Inflammatory macrophage treated with lipopolysaccharide for 1 hour (primary cell): ENCODE measurements around the gene SYNCRIP.
"Not testable (repeated sequence)": the region's sequence is repeated elsewhere in the genome, so short reads cannot be mapped to it uniquely, and the experiment has no call there.

ENCODE experiments used
- DNase-seq, 2 donors: peaks; one replicate each; pipeline ENCODE4 v3.0.0-alpha.2; 2020 to 2022

SYNCRIP gene

GRCh38 chr6:85669735-85670194 lies 27.1 kb upstream of the SYNCRIP start:
- peak in 1 of 2 donors; percentile 25 for DNase-seq

- DNase-seq = no peak
Measured at GRCh38 chr6:85662251-85662650, 19.6 kb upstream of the SYNCRIP start.

DNA sequence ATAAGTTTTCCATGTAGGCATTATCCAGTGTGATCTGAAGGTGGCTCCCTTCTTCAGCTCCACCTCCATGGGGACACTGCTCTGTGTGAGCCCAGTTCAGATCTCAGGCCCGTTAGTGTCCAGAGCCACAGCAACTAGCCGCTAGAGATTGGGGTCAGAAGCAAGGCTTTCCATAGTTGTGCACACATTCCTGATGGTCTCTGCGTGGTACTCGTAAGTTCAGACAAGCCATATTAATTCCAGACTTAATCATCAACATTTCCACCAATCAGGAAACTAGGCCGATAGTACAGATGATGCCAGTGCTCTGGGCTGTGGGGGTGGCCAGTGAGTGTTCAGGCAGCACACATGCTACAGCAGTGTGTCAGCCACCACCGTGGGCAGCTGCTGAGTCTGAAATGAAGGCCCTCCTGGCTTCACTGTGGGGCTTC lies 17.5 kb upstream of the SYNCRIP start:
- DNase-seq = no peak

GRCh38 chr6:85650606-85651005 lies 7.9 kb upstream of the SYNCRIP start:
- DNase-seq = peak; percentile 14 to 32

GRCh38 chr6:85644279-85644762 lies 1.6 kb upstream of the SYNCRIP start:
- DNase-seq = no peak

DNA sequence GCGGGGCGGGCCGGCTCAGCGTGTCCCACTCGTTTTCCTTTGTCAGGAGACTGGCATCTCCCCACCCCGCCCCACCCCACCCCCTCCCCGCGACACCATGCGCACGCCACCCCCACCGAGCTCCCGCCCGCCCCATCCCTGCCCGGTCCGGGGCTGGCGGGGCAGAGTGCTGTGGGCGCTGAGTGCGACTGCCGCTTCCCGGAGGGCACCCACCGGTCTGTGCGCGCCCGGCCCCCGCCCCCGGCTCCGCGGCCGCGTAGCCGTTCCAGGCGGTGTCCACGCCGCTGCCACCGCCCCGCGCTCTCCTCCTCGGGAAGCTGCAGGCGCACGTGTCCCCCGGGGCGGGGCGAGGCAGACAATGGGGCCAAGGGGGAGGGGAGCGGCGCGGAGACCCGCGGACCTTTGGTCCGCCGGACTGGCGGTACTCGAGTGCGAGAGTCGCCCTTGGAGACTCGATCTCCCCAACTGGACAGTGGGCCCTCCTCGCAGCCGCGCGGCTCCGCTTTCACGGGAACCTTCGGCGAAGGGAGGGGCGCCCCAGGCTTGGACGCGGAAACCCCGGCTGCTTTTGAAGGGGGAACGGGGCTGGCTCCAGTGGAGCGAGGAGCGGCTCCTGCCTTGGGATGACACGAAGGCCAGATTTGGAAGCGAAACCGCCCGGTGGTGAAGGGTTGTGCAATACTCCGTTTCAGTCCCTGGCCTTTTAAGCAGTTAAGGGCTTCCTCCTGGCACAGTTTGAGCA lies 1.0 kb upstream of the SYNCRIP start:
- peak; percentile 94 to 95 for DNase-seq

DNA sequence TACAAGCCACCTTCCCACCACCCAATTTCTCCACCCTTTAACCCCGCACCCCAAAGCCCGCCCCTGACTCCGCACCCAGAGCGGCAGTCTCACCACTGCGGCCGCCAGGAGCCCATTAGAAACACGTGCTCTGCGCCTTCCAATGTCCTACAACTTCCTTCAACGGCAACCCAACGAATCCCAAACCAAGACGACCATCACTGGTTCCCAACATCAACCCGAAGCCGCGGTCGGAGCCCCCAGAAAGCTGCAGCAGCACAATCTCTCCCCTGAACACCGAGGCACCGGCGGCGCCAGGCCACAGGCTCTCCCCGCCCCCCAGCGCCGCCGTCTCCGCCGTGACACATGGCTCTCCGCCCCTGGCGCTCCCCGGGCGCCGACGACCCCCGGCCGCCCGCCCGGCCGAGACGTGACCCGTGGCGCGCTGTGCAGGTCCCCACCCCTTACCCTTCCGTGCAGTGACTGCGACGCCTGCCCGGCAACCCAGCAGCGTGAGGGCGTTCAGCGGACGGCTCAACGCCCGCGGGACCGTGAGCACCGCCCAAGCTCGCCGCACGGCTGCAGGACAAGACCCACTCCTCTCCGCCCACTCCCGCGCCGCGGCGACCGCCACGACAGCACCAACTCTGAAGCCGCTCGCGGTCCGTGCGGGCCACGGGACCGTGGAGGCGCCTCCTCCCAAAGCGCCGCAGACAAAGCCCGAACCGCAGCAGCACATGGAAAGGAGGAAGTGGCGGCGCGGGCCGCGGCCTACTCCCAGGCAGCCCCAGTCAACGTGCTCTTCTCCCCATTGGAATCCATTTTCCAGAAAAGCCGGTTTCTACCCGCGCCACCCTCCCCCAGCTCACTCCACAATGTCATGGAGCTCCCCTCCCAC lies 551 bp downstream of the SYNCRIP start:
- peak; percentile 53 to 57 for DNase-seq

GRCh38 chr6:85641522-85641896 lies 1.2 kb downstream of the SYNCRIP start:
- peak in 1 of 2 donors; percentile 17 for DNase-seq

DNA sequence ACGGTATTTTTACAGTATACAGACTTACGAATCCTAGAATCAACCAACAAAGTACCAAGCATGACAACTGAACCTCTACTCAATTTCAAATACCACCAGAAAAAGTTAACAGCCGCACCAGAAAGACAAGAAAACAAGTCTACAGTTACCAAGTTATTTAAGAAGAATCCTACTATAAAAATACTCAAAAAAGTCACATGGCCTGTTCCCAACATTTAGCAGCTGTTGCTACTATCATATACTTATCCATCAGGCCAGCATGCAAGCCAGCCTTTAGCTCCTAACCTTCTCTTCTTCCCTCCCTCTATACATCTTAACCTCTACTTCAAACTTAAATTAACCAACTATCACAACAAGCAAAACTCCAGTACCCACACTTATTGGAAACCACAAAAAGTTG lies 1.9 kb downstream of the SYNCRIP start:
- no peak for DNase-seq

DNA sequence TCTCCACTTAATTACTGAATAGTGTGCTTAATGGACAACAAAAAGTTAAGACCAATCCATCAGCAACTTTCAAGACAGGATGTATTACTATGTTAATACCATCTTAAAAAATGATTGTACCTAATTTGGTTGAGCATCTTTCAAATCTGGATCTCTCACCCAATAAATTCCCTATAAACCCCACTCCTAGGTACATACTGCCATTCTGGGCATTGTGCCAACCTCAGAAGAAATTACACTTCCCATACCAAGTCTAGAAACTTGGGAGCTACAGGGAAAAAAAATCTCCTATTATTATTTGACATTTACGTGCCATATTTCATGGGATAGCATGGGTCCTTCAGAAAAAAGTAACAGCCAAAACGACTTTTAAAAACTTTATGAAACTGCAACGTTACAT lies 5.1 kb downstream of the SYNCRIP start:
- DNase-seq = no peak

DNA sequence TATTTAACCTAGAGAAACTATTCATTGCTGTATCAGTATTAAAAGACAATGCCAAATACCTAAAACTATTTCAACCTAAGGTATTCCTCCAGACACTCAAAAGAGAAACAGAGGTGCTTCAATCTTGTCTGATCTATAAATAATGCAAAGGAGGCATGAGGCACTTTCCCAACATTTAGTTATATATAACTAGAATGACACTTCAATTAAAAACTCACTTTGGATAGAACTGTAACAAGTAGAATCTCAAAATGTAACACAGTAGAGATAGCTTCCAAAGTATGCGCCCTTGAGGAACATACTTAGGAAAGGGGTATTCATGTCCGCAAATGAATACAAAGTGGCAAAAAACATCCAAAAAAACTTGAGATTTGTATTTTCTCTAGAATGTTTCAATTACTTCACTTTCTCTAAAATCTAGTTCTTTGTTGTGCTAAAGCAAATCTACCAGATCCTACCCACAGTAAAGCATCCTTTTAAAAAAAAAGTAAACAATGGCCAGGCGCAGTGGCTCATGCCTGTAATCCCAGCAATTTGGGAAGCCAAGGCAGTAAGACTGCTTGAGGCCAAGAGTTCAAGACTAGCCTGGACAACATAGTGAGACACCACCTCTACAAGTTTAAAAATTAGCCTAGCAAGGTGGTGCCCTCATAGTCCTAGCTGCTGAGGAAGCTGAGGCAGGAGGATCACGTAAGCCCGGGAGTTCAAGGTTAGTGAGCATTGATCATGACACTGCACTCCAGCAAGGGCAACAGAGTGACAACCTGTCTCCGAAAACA lies 10.3 kb downstream of the SYNCRIP start:
- DNase-seq = no peak

DNA sequence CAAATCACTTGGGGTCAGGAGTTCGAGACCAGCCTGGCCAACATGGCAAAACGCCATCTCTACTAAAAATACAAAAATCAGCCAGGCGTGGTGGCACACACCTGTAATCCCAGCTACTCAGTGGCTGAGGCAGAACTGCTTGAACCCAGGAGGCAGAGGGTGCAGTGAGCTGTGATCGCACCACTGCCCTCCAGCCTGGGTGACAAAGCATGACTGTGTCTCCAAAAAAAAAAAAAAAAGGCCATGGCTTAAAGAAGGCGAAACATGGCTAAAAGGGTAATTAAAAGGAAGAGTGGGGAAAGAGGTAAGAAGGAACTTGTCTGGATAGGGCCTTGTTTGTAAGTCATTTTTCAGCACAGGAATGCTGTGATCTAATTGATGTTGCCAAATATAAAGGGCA lies 11.6 kb downstream of the SYNCRIP start:
- not testable (repeated sequence) for DNase-seq

GRCh38 chr6:85628353-85628752 lies 14.3 kb downstream of the SYNCRIP start:
- DNase-seq = no peak

GRCh38 chr6:85620308-85620707 lies 22.4 kb downstream of the SYNCRIP start:
- peak; percentile 22 to 29 for DNase-seq

GRCh38 chr6:85614780-85615179 lies 27.9 kb downstream of the SYNCRIP start:
- DNase-seq = no peak

- DNase-seq = no peak
Measured at GRCh38 chr6:85612690-85613474, 29.8 kb downstream of the SYNCRIP start.

GRCh38 chr6:85610182-85610895 lies 32.3 kb downstream of the SYNCRIP start:
- no peak for DNase-seq

DNA sequence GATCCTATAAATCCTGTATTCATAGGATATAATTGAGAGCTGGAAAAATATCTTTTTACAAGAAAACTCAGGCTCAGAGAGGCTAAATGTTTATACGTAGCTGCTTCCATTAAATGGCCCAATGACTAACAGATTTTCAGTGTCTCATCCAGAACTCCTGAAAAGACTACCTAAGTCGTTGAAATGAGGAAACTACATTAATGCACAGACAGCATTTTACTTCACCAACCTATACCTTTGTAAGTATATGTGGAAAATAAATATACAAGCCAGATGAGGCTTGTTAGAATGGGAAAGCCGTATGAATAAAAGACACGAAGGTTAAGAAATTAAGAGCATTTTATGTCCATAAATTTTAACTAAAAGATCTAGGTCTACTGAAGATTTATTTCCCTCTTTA lies 40.6 kb downstream of the SYNCRIP start:
- DNase-seq = no peak

DNA sequence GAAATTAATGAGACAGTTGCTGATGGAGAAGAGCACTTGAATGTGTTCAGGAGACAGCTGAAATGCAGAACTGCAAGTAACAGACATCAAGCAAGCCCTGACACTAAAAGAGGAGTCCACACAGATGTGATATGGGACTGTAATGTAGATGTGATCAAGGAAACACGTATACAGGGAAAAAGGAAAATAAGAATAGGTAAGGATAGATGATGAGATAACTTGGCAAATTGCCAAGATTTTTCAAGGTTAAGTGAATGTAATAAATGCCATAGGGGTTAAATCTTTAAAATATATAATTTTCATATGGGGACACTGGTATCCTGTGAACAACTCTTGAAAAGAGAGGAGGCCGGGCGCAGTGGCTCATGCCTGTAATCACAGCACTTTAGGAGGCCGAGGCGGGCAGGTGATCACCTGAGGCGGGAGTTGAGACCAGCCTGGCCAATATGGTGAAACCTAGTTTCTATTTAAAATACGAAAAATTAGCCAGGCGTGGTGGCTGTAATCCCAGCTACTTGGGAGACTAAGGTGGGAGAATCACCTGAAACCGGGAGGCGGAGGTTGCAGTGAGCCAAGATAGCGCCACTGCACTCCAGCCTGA lies 41.9 kb downstream of the SYNCRIP start:
- no peak for DNase-seq

DNA sequence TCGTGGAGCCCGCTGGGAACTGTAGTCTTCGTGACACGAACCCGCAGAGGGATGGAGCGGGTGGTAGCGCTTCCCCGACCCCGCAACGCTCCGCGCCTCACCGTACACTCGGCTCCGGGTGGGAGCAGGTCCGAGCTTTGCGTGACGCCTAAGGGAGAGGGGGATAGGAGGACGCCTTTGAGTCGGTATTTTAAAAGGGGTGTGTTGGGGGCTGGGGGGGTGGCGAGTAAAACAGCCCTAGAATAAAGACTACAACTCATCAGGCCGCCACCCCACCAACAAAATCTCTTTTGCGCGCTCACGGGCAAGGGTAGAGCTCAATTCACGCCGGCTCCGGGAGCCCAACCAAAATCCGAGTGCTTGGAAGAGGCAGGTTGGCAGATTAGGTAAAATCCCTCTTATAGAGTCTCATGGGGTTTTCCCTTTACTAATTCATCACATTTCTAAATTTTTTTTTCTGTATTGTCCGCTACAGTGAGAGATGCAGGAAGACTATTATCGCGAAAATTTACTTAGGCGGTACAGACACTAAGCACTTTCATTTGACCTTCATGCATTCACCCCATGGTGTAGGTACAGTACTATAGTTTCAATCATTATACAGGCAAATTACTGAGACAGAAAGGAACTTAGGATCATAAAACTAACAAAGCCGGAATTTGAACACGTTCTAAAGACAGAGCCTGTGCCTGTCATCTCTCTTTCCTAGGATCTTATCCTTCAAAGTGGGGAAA lies 48.3 kb downstream of the SYNCRIP start:
- DNase-seq = peak; percentile 31
